HG02840 (cell line): ENCODE data around the gene ERBB3.

ENCODE experiments used
- ATAC-seq: cut with Tn5 transposase; IDR thresholded peaks from one replicate; pipeline ENCODE4 v1.9.1; 2021; ENCODE audit warnings: mild to moderate bottlenecking, moderate library complexity, moderate number of reproducible peaks; ENCODE audit not compliant: unreplicated experiment, low FRiP score

Gene ERBB3

DNA sequence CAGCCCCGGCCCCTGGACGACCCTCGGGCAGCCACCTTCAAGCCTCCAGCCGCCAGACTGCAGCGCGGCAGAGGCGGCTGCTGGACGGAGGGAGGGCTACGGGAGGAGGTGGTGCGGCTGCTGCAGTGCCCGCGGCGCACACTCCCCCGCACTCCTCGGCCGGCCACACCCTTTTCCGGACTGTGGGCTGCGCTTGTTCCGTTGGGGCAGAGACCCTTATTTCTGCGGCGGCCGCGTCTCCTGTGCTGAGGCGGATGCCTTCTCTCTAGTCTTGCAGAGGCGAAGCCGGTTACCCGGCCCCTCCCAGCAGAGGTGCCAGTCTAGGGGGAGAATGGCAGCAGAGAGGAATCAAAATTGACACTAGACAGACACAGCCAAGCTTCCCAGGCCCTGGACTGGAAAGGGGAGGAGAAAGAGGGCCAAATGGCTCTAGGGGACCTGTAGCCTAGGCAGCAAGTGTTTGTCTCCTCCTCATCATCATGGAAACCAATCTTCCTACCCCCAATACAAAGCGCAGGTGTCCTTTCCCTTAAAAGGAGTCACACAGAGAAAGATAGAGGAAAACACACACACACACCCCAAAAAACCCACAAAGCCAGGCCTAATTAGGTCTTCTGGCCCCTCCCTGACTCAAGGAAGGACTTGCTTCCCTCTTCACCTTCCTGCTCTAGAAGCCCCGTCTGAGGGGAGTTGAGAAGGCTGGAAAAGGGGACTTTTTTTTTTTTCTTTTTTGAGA lies 49.4 kb downstream of the ERBB3 start:
- peak; percentile 23 for ATAC-seq

- no peak for ATAC-seq
Observed at GRCh38 chr12:56129942-56130495, 50.1 kb downstream of the ERBB3 start.

- ATAC-seq = no peak
Observed at GRCh38 chr12:56130876-56131275, 50.9 kb downstream of the ERBB3 start.

DNA sequence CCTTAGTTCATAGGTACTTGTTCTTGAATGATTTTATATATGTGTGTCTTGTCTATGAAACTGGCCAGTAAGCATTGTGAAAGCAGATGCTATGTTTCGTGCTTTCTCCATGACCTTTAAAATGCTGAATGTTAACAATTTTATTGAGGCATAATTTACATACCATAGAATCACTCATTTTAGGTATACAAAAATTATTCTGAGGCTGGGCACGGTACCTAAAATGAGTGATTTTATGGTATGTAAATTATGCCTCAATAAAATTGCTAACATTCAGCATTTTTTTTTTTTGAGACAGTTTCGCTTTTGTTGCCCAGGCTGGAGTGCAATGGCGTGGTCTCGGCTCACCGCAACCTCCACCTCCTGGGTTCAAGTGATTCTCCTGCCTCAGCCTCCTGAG lies 54.9 kb downstream of the ERBB3 start:
- ATAC-seq = no peak

- ATAC-seq = no peak
Observed at GRCh38 chr12:56137853-56138571, 58.0 kb downstream of the ERBB3 start.

DNA sequence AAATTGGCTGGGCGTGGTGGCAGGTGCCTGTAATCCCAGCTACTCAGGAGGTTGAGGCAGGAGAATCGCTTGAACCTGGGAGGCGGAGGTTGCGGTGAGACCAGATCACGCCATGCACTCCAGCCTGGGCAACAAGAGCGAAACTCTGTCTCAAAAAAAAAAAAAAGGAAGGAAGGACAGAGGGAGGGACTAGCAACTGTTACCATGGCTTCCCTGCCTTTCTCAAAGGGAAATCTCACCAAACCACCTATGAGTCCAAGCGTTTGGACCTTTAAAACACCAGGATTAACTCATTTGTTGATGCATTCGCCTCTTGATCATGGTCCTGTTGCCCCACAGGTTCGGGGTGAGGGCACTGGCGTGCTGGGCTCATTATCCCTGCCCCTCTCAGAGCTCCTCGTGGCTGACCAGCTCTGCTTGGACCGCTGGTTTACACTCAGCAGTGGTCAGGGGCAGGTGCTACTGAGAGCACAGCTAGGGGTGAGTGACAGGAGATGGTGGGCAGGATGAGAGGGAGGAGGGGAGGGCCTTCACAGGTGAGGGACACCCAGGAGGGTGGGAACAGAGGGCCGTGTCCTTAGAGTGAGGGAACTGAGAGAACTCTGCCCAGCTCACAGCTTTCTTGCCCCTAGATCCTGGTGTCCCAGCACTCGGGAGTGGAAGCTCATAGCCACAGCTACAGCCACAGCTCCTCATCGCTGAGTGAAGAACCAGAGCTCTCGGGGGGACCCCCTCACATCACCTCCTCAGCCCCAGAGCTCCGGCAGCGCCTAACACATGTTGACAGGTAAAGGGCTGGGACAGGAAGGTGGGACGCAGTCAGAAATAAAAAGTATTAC lies 62.2 kb downstream of the ERBB3 start:
- ATAC-seq = no peak

- ATAC-seq = no peak
Observed at GRCh38 chr12:56143217-56143616, 63.3 kb downstream of the ERBB3 start.

- ATAC-seq = no peak
Observed at GRCh38 chr12:56143870-56144269, 63.9 kb downstream of the ERBB3 start.

- no peak for ATAC-seq
Observed at GRCh38 chr12:56145217-56145616, 65.3 kb downstream of the ERBB3 start.

DNA sequence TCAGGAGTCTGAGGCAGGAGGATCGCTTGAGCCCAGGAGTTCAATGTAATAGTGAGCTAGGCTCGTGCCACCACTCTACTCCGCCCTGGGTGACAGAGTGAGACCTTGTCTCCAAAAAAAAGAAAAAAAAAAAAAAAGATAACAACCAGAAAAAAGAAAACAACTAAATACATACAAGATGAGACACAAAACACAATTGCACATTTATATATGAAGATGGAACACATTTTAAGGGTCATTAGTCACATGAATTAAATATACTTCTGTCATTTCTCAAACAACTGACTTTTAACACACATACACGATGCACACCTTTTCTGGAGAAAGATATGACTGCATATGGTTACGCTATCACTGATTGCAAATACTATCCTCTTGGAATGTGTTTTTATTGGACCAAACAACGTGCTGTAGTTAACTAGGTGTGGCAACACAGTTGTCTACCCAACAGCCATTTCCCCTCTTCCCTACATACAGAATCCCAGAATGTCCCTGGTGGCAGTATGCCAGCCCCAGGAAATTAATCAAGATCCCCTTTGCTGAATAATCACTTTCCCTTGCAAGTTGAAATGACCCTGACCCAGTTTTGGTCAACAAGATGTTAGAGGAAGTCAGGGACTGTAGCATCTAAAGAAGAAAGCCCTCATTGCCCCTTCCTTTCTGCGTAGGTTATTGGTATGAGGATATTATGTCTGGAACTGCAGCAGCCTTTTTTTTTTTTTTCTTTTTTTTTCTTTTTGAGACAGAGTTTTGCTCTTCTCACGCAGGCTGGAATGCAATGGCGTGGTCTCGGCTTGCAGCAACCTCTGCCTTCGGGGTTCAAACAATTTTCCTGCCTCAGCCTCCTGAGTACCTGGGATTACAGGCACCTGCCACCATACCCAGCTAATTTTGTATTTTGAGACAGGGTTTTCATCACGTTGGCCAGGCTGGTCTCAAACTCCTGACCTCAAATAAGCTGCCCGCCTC lies 66.8 kb downstream of the ERBB3 start:
- ATAC-seq = no peak

DNA sequence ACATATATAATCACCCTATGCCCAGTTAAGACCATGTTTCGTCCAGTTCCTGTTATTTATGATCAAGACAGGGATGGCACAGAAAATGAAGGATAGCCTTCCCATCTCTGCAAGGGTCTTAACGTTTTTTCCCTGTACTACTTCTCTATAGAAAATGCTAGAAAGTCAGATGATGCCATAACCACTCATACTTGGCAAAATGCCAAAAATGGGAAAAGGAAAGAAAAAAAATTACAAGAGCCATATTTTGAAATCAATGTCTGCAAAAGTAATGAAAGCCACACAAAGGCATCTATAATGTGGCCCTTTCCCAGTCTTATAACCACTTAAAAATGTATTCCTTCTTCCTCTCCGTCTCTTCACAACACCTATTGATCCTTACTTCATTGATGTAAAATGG lies 70.6 kb downstream of the ERBB3 start:
- no peak for ATAC-seq

DNA sequence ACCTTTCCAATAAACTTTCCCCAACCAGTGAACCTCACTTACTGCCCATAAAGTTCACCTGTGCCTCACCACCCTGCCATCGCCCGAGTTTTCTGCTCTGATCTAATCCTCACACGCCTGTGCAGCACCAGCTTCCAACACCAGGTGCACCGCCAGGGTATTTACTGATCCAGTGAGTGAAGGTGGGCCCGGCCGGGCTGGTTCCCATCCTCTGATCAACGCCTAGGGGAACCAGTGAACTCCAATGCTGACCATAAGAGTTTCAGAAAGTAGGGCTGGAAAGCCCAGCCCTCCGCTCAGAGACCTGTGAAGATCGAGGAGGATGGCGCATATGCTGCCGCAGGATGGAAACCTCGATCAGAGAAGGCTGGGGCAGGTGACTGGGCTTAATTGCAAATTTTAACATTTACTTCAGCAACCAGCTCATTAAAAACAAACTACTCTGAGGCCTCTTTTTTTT lies 71.7 kb downstream of the ERBB3 start:
- ATAC-seq = peak; percentile 28

DNA sequence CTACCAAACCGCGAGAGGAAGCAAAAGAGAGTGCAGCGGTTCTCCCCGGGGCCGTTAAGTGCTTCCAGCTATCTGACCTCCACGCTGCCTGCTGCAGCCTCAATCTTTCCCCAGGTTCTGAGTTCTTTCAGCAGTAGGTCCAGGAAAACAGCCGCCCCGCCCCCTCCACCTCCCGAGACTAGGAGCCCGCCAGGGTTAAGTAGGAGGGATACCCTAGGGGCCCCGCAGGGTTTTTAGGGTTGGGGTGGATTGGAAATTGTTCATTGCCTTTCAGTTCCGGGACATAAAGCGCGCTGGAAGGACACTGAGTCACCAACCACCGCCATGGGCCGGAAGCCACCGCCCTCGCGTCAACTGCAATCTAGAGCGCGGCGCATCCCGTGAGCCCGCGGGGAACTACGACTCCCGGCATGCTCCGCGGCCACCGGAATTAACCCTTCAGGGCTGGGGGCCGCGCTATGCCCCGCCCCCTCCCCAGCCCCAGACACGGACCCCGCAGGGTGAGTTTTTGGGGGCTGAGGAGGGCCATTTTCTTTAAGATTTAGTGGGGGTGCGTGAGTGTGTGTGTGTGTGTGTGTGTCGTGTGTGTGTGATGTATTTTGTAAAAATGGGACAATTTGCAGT lies 72.3 kb downstream of the ERBB3 start, which contains the start of gene MYL6B:
MYL6B (plus strand) TSS at position 456 of the 624 bp plus-strand sequence. CDS start 1,332 bp downstream, outside the sequence.
- ATAC-seq = peak; percentile 85
